ENCODE data around the gene CKAP4.

- TF ChIP-seq CTCF (conservative IDR thresholded peaks at IDR 0.05) = no peak
- TF ChIP-seq ZFX (IDR thresholded peaks at IDR 0.05) = no peak
Measured at GRCh38 chr12:106287364-106287763, 39.5 kb upstream of the CKAP4 start.

Measured in C4-2B (cell line).